Liver (tissue), 9 donors: ENCODE measurements around the gene ZNF140. TPM values are rescaled to one million over a fixed set of nuclear protein-coding genes. Genes with fewer than 3 reads are reported as not detected.

Experiments
- DNase-seq: peaks from one replicate; pipeline ENCODE4 v3.0.0-alpha.2; 2017; ENCODE audit warnings: low spot score
- H3K27ac ChIP-seq, 2 donors: one replicate each; pipeline ENCODE4 v1.7.0; 2013; ENCODE audit warnings: inconsistent platforms in 2 of 2, low read length in 2 of 2, control low read depth in 1 of 2, low read depth in 1 of 2, mild to moderate bottlenecking in 1 of 2
- H3K27me3 ChIP-seq, 4 donors: one replicate each; pipeline versions ENCODE4 v1.6.1 to v1.7.0; 2013; ENCODE audit warnings: low read length in 3 of 4, inconsistent platforms in 1 of 4, mild to moderate bottlenecking in 1 of 4, moderate library complexity in 1 of 4; ENCODE audit not compliant: control insufficient read depth in 4 of 4, insufficient read depth in 4 of 4
- H3K36me3 ChIP-seq, 4 donors: one replicate each; pipeline versions ENCODE4 v1.6.1 to v1.7.0; 2013; ENCODE audit warnings: low read length in 3 of 4, mild to moderate bottlenecking in 3 of 4, low read depth in 1 of 4, moderate library complexity in 1 of 4; ENCODE audit not compliant: control insufficient read depth in 4 of 4, insufficient read depth in 3 of 4
- H3K4me1 ChIP-seq, 4 donors: one replicate each; pipeline versions ENCODE4 v1.6.1 to v1.7.0; 2013; ENCODE audit warnings: low read length in 3 of 4, mild to moderate bottlenecking in 3 of 4, moderate library complexity in 1 of 4; ENCODE audit not compliant: control insufficient read depth in 4 of 4, insufficient read depth in 4 of 4
- H3K4me3 ChIP-seq, 3 donors: one replicate each; pipeline versions ENCODE4 v1.6.1 to v1.7.0; 2013; ENCODE audit warnings: low read length in 3 of 3, control low read depth in 1 of 3, low read depth in 1 of 3, mild to moderate bottlenecking in 1 of 3
- H3K9ac ChIP-seq, 2 donors: one replicate each; pipeline ENCODE4 v1.7.0; 2013; ENCODE audit warnings: low read length in 2 of 2, mild to moderate bottlenecking in 2 of 2, moderate library complexity in 2 of 2, control low read depth in 1 of 2, low read depth in 1 of 2
- H3K9me3 ChIP-seq, 4 donors: one replicate each; pipeline versions ENCODE4 v1.6.1 to v1.7.0; 2013; ENCODE audit warnings: low read length in 3 of 4; ENCODE audit not compliant: control insufficient read depth in 4 of 4
- EGR1 ChIP-seq, 2 donors: IDR thresholded peaks; 2 replicates each; pipeline ENCODE4 v1.6.1; 2016 to 2018; ENCODE audit warnings: antibody characterized with exemption in 2 of 2, low read depth in 2 of 2
- FOXA1 ChIP-seq: IDR thresholded peaks from 2 replicates; pipeline ENCODE4 v1.6.1; 2016; ENCODE audit warnings: antibody characterized with exemption
- FOXA2 ChIP-seq: IDR thresholded peaks from 2 replicates; pipeline ENCODE4 v1.6.1; 2016; ENCODE audit warnings: antibody characterized with exemption
- GABPA ChIP-seq, 2 donors: IDR thresholded peaks in 1 of 2; conservative IDR thresholded peaks in 1 of 2; 2 replicates each; pipeline ENCODE4 v1.6.1; 2016; ENCODE audit warnings: antibody characterized with exemption in 2 of 2, mild to moderate bottlenecking in 1 of 2, moderate library complexity in 1 of 2
- HNF4A ChIP-seq, 2 donors: conservative IDR thresholded peaks; 2 replicates each; pipeline ENCODE4 v1.6.1; 2016; ENCODE audit warnings: antibody characterized with exemption in 2 of 2, mild to moderate bottlenecking in 2 of 2
- HNF4G ChIP-seq: IDR thresholded peaks from 2 replicates; pipeline ENCODE4 v1.6.1; 2016; ENCODE audit warnings: antibody characterized with exemption
- JUND ChIP-seq, 2 donors: IDR thresholded peaks; 2 replicates each; pipeline ENCODE4 v1.6.1; 2016; ENCODE audit warnings: antibody characterized with exemption in 2 of 2
- NR2F2 ChIP-seq: IDR thresholded peaks from 2 replicates; pipeline ENCODE4 v1.6.1; 2016; ENCODE audit warnings: antibody characterized with exemption
- RXRA ChIP-seq, 2 donors: IDR thresholded peaks; 2 replicates each; pipeline ENCODE4 v1.6.1; 2017 to 2018; ENCODE audit warnings: antibody characterized with exemption in 2 of 2, mild to moderate bottlenecking in 1 of 2
- SP1 ChIP-seq: IDR thresholded peaks from 2 replicates; pipeline ENCODE4 v1.6.1; 2018; ENCODE audit warnings: antibody characterized with exemption, mild to moderate bottlenecking
- TAF1 ChIP-seq: conservative IDR thresholded peaks from 2 replicates; pipeline ENCODE4 v1.6.1; 2016; ENCODE audit warnings: antibody characterized with exemption, mild to moderate bottlenecking
- YY1 ChIP-seq: IDR thresholded peaks from 2 replicates; pipeline ENCODE4 v1.6.1; 2016; ENCODE audit warnings: antibody characterized with exemption, mild to moderate bottlenecking
- WGBS: extraction: QIAGEN DNeasy Blood & Tissue Kit; methylation state at CpG from one replicate; pipeline ENCODE4 v1.1.7; 2013; 5-methylcytosine and 5-hydroxymethylcytosine counted together
- polyA plus RNA-seq, 2 donors: library from polyadenylated mRNA; stranded (reverse) in 1 of 2; unstranded in 1 of 2; fragments of 200-250 nt in 1 of 2; fragments of >200 nt in 1 of 2; fragmentation: Nextera tagmentation in 1 of 2; extraction: Ambion mirVana in 1 of 2; gene quantifications; one replicate each; pipeline versions ENCODE4 v1.2.1 to v1.2.3, GENCODE V29; 2013 to 2015
- total RNA-seq, 2 donors: library from RNA; depleted of rRNA; stranded (reverse); fragments of >200 nt; gene quantifications; one replicate each; pipeline ENCODE4 v1.2.3, GENCODE V29; 2014
- TF ChIP-seq, protein P1 (sequence below): IDR thresholded peaks from 2 replicates; pipeline ENCODE4 v1.6.1; 2016; ENCODE audit warnings: antibody characterized with exemption
- TF ChIP-seq, protein P2 (sequence below): fragments of 150-350 bp; IDR thresholded peaks from 2 replicates; pipeline ENCODE4 v1.5.1; 2017; ENCODE audit warnings: improper control_type of control experiment, low read depth, low read length; ENCODE audit not compliant: missing input control
- TF ChIP-seq, protein P3 (sequence below): IDR thresholded peaks from 2 replicates; pipeline ENCODE4 v1.6.1; 2016; ENCODE audit warnings: antibody characterized with exemption, mild to moderate bottlenecking
- TF ChIP-seq, protein P4 (sequence below): IDR thresholded peaks from 2 replicates; pipeline ENCODE4 v1.6.1; 2016; ENCODE audit warnings: antibody characterized with exemption
- donor health status: healthy.
- donor health status: healthy.
- donor health status: healthy.
- donor health status: healthy.
- donor health status: healthy.

ZNF140 gene
- total and polyA plus RNA-seq, 4 donors: 5.2 to 12.4 (median 8.2) TPM

DNA sequence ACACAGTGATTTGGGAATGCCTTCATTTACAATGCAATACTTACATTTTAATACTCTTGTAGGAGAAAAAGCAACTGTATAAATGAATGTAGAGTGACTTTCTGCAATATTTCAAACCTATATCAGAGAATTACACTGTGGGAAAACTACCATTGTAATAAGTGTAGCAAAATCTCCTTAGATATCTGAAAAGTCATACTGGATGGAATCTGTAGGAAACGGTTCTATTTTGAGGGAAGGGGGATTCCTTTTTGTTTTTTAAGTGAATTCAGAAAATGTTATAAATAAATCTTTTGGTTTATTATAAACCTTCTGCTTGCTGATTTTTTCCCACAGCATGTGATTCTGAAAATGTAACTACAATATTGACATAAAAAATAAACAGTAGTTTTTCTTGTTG is 26.4 kb downstream of the ZNF140 start:
- 97% methylated on average over 1 of the region's 1 CpG for WGBS
- Histone ChIP-seq H3K4me1 (no peaks in the 10 kb centered on the region), H3K27ac (no peak overlapping the region), H3K9me3 (peaks cover 49 to 94% (median 78%) of the 10 kb centered on the region in 4 donors), H3K4me3 (peak overlapping the region in 2 of 3 donors; percentile 66 to 79), H3K9ac (no peak overlapping the region), H3K27me3 (no peaks in the 10 kb centered on the region), H3K36me3 (peaks cover 4 to 54% (median 47%) of the 10 kb centered on the region in 4 donors)
- no peak for DNase-seq
- no peak for TF ChIP-seq NR2F2

DNA sequence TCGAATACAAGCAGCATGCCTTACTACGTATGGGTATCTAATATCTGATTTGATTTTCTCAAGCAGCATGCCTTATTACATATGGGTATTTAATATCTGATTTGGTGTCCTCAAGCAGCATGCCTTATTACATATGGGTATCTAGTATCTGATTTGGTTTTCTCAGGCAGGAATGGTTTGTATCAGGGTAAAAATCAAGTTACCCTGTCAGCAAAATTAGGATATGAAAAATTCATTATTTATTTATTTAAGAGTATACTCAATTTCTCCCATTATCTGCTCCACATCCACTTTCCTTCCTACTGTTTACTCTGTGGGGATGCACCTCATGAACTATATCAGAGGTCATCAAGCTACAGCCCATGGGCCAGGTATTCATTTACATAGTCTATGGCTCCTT is 27.4 kb downstream of the ZNF140 start:
- H3K9me3 ChIP-seq: peaks cover 49 to 89% (median 73%) of the 10 kb centered on the region in 4 donors
- H3K36me3 ChIP-seq: peaks cover 4 to 45% (median 39%) of the 10 kb centered on the region in 4 donors
- no peak overlapping the region for H3K27ac ChIP-seq
- TF ChIP-seq, protein P1, sequence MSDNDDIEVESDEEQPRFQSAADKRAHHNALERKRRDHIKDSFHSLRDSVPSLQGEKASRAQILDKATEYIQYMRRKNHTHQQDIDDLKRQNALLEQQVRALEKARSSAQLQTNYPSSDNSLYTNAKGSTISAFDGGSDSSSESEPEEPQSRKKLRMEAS: no peak
- TF ChIP-seq EGR1 (IDR thresholded peaks at IDR 0.05; ENCODE audit: low read depth in 2 of 2): no peak
- TF ChIP-seq HNF4A (conservative IDR thresholded peaks at IDR 0.05): no peak
- no peak for TF ChIP-seq FOXA2
- no peak overlapping the region for H3K9ac ChIP-seq
- WGBS: 96% methylated on average over 2 of the region's 2 CpGs
- H3K27me3 ChIP-seq: no peaks in the 10 kb centered on the region
- H3K4me3 ChIP-seq: peak overlapping the region in 2 of 3 donors; percentile 49 to 66
- H3K4me1 ChIP-seq: no peaks in the 10 kb centered on the region
- no peak for DNase-seq

DNA sequence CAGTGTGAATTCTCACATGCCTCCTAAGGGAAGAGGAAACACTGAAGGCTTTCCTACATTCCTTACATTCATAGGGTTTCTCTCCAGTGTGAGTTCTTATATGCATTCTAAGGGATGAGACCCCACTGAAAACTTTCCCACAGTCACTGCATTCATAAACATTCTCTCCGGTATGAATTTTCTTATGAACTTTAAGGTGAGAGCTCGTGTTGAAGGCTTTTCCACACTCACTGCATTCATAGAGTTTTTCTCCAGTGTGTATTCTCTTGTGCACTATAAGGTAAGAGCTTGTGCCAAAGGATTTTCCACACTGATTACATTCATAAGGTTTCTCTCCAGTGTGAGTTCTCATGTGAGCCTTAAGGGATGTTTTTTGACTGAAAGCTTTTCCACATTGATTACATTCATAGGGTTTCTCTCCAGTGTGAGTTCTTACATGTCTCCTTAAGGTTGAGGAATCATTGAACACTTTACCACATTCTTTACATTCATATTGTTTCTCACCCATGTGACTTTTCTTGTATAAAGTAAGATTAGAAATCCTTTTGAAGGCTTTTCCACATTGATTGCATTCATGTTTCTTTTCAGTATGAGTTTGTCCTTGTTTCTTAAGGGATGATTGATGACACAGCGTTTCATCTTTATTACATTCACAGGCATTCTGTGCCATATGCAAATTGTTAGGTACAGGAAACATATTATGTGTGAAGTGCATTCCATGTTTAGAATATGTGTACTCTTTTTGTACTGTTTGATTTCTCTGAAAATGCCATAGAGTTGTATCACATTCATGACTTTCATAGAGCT is 39.9 kb downstream of the ZNF140 start:
- TF ChIP-seq YY1 (no peak), JUND (IDR thresholded peaks at IDR 0.05) (no peak), SP1 (no peak), GABPA (IDR thresholded peaks at IDR 0.05 in 1 of 2, conservative IDR thresholded peaks at IDR 0.05 in 1 of 2) (no peak), FOXA2 (no peak), HNF4A (conservative IDR thresholded peaks at IDR 0.05) (no peak), FOXA1 (no peak), TAF1 (no peak), EGR1 (IDR thresholded peaks at IDR 0.05; ENCODE audit: low read depth in 2 of 2) (no peak), RXRA (IDR thresholded peaks at IDR 0.05) (no peak), HNF4G (no peak)
- TF ChIP-seq, protein P2, sequence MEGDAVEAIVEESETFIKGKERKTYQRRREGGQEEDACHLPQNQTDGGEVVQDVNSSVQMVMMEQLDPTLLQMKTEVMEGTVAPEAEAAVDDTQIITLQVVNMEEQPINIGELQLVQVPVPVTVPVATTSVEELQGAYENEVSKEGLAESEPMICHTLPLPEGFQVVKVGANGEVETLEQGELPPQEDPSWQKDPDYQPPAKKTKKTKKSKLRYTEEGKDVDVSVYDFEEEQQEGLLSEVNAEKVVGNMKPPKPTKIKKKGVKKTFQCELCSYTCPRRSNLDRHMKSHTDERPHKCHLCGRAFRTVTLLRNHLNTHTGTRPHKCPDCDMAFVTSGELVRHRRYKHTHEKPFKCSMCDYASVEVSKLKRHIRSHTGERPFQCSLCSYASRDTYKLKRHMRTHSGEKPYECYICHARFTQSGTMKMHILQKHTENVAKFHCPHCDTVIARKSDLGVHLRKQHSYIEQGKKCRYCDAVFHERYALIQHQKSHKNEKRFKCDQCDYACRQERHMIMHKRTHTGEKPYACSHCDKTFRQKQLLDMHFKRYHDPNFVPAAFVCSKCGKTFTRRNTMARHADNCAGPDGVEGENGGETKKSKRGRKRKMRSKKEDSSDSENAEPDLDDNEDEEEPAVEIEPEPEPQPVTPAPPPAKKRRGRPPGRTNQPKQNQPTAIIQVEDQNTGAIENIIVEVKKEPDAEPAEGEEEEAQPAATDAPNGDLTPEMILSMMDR: no peak
- TF ChIP-seq, protein P1: no peak
- TF ChIP-seq, protein P3, sequence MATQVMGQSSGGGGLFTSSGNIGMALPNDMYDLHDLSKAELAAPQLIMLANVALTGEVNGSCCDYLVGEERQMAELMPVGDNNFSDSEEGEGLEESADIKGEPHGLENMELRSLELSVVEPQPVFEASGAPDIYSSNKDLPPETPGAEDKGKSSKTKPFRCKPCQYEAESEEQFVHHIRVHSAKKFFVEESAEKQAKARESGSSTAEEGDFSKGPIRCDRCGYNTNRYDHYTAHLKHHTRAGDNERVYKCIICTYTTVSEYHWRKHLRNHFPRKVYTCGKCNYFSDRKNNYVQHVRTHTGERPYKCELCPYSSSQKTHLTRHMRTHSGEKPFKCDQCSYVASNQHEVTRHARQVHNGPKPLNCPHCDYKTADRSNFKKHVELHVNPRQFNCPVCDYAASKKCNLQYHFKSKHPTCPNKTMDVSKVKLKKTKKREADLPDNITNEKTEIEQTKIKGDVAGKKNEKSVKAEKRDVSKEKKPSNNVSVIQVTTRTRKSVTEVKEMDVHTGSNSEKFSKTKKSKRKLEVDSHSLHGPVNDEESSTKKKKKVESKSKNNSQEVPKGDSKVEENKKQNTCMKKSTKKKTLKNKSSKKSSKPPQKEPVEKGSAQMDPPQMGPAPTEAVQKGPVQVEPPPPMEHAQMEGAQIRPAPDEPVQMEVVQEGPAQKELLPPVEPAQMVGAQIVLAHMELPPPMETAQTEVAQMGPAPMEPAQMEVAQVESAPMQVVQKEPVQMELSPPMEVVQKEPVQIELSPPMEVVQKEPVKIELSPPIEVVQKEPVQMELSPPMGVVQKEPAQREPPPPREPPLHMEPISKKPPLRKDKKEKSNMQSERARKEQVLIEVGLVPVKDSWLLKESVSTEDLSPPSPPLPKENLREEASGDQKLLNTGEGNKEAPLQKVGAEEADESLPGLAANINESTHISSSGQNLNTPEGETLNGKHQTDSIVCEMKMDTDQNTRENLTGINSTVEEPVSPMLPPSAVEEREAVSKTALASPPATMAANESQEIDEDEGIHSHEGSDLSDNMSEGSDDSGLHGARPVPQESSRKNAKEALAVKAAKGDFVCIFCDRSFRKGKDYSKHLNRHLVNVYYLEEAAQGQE: no peak
- TF ChIP-seq, protein P4, sequence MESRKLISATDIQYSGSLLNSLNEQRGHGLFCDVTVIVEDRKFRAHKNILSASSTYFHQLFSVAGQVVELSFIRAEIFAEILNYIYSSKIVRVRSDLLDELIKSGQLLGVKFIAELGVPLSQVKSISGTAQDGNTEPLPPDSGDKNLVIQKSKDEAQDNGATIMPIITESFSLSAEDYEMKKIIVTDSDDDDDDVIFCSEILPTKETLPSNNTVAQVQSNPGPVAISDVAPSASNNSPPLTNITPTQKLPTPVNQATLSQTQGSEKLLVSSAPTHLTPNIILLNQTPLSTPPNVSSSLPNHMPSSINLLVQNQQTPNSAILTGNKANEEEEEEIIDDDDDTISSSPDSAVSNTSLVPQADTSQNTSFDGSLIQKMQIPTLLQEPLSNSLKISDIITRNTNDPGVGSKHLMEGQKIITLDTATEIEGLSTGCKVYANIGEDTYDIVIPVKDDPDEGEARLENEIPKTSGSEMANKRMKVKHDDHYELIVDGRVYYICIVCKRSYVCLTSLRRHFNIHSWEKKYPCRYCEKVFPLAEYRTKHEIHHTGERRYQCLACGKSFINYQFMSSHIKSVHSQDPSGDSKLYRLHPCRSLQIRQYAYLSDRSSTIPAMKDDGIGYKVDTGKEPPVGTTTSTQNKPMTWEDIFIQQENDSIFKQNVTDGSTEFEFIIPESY: no peak
- Histone ChIP-seq H3K27me3 (no peaks in the 10 kb centered on the region), H3K27ac (no peak overlapping the region), H3K4me1 (no peaks in the 10 kb centered on the region), H3K9ac (no peak overlapping the region), H3K4me3 (peak overlapping the region in 2 of 3 donors; percentile 60 to 70), H3K36me3 (peaks cover 0 to 52% (median 35%) of the 10 kb centered on the region in 4 donors), H3K9me3 (peaks cover 56 to 97% (median 80%) of the 10 kb centered on the region in 4 donors)
- DNase-seq: no peak
- WGBS: 94% methylated on average over 3 of the region's 3 CpGs
